Natural killer cell (primary cell): Measurements from ENCODE around the gene KSR2. TPM values are rescaled to one million over a fixed set of nuclear protein-coding genes. Genes with fewer than 3 reads are reported as not detected.

ENCODE experiments used
- ATAC-seq, 3 donors: fragments of 150-1000 bp in 2 of 3; fragments of 200-7000 bp in 1 of 3; cut with Tn5 transposase; 1 replicate in 1 of 3; 2 replicates in 2 of 3; pipeline ENCODE4 v1.10.0; 2021; ENCODE audit warnings: mild to moderate bottlenecking in 2 of 3, moderate library complexity in 2 of 3
- DNase-seq, 2 donors: peaks; one replicate each; pipeline versions ENCODE4 v3.0.0 to v3.0.0-alpha.2; 2013 to 2021; ENCODE audit warnings: mixed read lengths in 1 of 2
- H3K27ac ChIP-seq: one replicate; pipeline ENCODE4 v1.5.1; 2013; ENCODE audit warnings: mild to moderate bottlenecking, low read length
- H3K27me3 ChIP-seq: one replicate; pipeline ENCODE4 v1.6.1; 2013; ENCODE audit warnings: low read length; ENCODE audit not compliant: control insufficient read depth, insufficient read depth
- H3K36me3 ChIP-seq: one replicate; pipeline ENCODE4 v1.6.1; 2013; ENCODE audit warnings: low read length; ENCODE audit not compliant: control insufficient read depth, insufficient read depth
- H3K4me1 ChIP-seq: one replicate; pipeline ENCODE4 v1.6.1; 2013; ENCODE audit warnings: low read length; ENCODE audit not compliant: control insufficient read depth, insufficient read depth
- H3K4me3 ChIP-seq: one replicate; pipeline ENCODE4 v1.5.1; 2013; ENCODE audit warnings: low read length
- H3K9me3 ChIP-seq: one replicate; pipeline ENCODE4 v1.6.1; 2013; ENCODE audit warnings: low read length; ENCODE audit not compliant: control insufficient read depth, insufficient read depth
- H3K27ac Mint-ChIP-seq, 2 donors: one replicate each; pipeline ENCODE4 v1.8.0; 2022; ENCODE audit warnings: mild to moderate bottlenecking in 2 of 2, mixed read lengths in 2 of 2, moderate library complexity in 1 of 2
- H3K27me3 Mint-ChIP-seq, 2 donors: one replicate each; pipeline ENCODE4 v1.8.0; 2022; ENCODE audit warnings: low read depth in 2 of 2, mixed read lengths in 2 of 2
- H3K36me3 Mint-ChIP-seq: one replicate; pipeline ENCODE4 v1.8.0; 2022; ENCODE audit warnings: mixed read lengths
- H3K4me1 Mint-ChIP-seq, 2 donors: one replicate each; pipeline ENCODE4 v1.8.0; 2022; ENCODE audit warnings: mixed read lengths in 2 of 2
- H3K4me3 Mint-ChIP-seq: one replicate; pipeline ENCODE4 v1.8.0; 2022; ENCODE audit warnings: mild to moderate bottlenecking, moderate library complexity, mixed read lengths
- H3K9me3 Mint-ChIP-seq, 2 donors: one replicate each; pipeline ENCODE4 v1.8.0; 2022; ENCODE audit warnings: mixed read lengths in 2 of 2
- WGBS: methylation state at CpG from one replicate; pipeline ENCODE4 v1.1.7; 2013; ENCODE audit warnings: missing lambda C conversion rate; ENCODE audit not compliant: insufficient coverage; 5-methylcytosine and 5-hydroxymethylcytosine counted together
- intact Hi-C: fragments of 100-400 bp; cut with micrococcal nuclease; formaldehyde crosslinking; loops from one replicate; pipeline ENCODE4 v1.14.2; 2022
- total RNA-seq, 4 donors: library from RNA; stranded (reverse); fragments of 120-200 nt in 1 of 4; gene quantifications; one replicate each; pipeline versions ENCODE4 v1.2.3 to v1.2.4, GENCODE V29; 2013 to 2022
- TF ChIP-seq, protein P1 (sequence below): fragments of 200-600 bp; IDR thresholded peaks from one replicate; pipeline ENCODE4 v1.8.0; 2022; ENCODE audit warnings: antibody characterized with exemption

KSR2 gene
- total RNA-seq, 3 donors from 2014 or later (not counting 1 experiment from before 2014, with no cell fraction given): not detected

- Histone ChIP-seq H3K4me1 (no peaks in the 10 kb centered on the region), H3K9me3 (no peaks in the 10 kb centered on the region), H3K36me3 (no peaks in the 10 kb centered on the region), H3K27me3 (no peaks in the 10 kb centered on the region), H3K4me3 (no peak overlapping the region), H3K27ac (no peak overlapping the region)
- Mint-ChIP-seq H3K36me3 (no peaks in the 10 kb centered on the region), H3K4me1 (no peaks in the 10 kb centered on the region), H3K27me3 (peaks cover 0 to 6% of the 10 kb centered on the region in 2 donors), H3K4me3 (no peak overlapping the region), H3K27ac (no peak overlapping the region), H3K9me3 (no peaks in the 10 kb centered on the region)
- intact Hi-C loops: no loop called here
- ATAC-seq: no peak
- no peak for DNase-seq
- TF ChIP-seq, protein P1, sequence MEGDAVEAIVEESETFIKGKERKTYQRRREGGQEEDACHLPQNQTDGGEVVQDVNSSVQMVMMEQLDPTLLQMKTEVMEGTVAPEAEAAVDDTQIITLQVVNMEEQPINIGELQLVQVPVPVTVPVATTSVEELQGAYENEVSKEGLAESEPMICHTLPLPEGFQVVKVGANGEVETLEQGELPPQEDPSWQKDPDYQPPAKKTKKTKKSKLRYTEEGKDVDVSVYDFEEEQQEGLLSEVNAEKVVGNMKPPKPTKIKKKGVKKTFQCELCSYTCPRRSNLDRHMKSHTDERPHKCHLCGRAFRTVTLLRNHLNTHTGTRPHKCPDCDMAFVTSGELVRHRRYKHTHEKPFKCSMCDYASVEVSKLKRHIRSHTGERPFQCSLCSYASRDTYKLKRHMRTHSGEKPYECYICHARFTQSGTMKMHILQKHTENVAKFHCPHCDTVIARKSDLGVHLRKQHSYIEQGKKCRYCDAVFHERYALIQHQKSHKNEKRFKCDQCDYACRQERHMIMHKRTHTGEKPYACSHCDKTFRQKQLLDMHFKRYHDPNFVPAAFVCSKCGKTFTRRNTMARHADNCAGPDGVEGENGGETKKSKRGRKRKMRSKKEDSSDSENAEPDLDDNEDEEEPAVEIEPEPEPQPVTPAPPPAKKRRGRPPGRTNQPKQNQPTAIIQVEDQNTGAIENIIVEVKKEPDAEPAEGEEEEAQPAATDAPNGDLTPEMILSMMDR: no peak
- 64% methylated on average over 8 of the region's 8 CpGs for WGBS
Measured at GRCh38 chr12:117499759-117500485, 468.9 kb downstream of the KSR2 start.

- WGBS: 83% methylated on average over 2 of the region's 3 CpGs
- H3K27ac ChIP-seq: no peak overlapping the region
- H3K36me3 ChIP-seq: no peaks in the 10 kb centered on the region
- no peaks in the 10 kb centered on the region for H3K27me3 ChIP-seq
- DNase-seq (no peak), ATAC-seq (no peak)
- no peak overlapping the region for H3K4me3 ChIP-seq
- TF ChIP-seq, protein P1: no peak
- H3K4me3 Mint-ChIP-seq: no peak overlapping the region
- H3K27ac Mint-ChIP-seq: no peak overlapping the region
- no peaks in the 10 kb centered on the region for H3K36me3 Mint-ChIP-seq
- peaks cover 0 to 6% of the 10 kb centered on the region in 2 donors for H3K27me3 Mint-ChIP-seq
- H3K4me1 Mint-ChIP-seq: no peaks in the 10 kb centered on the region
- H3K9me3 ChIP-seq: no peaks in the 10 kb centered on the region
- H3K4me1 ChIP-seq: no peaks in the 10 kb centered on the region
- intact Hi-C loops: no loop called here
- H3K9me3 Mint-ChIP-seq: no peaks in the 10 kb centered on the region
Measured at GRCh38 chr12:117498880-117499279, 469.9 kb downstream of the KSR2 start.

- Histone ChIP-seq H3K36me3 (no peaks in the 10 kb centered on the region), H3K4me1 (no peaks in the 10 kb centered on the region), H3K9me3 (no peaks in the 10 kb centered on the region), H3K4me3 (no peak overlapping the region), H3K27ac (no peak overlapping the region), H3K27me3 (no peaks in the 10 kb centered on the region)
- no peaks in the 10 kb centered on the region for H3K36me3 Mint-ChIP-seq
- DNase-seq (no peak), ATAC-seq (no peak)
- 71% methylated on average over 2 of the region's 2 CpGs for WGBS
- no peaks in the 10 kb centered on the region for H3K9me3 Mint-ChIP-seq
- intact Hi-C loops: no loop called here
- H3K4me3 Mint-ChIP-seq: no peak overlapping the region
- TF ChIP-seq, protein P1: no peak
- no peak overlapping the region for H3K27ac Mint-ChIP-seq
- H3K4me1 Mint-ChIP-seq: no peaks in the 10 kb centered on the region
- peaks cover 0 to 6% of the 10 kb centered on the region in 2 donors for H3K27me3 Mint-ChIP-seq
Measured at GRCh38 chr12:117498256-117498655, 470.5 kb downstream of the KSR2 start.

- no peaks in the 10 kb centered on the region for H3K4me1 ChIP-seq
- Mint-ChIP-seq H3K36me3 (no peaks in the 10 kb centered on the region), H3K4me1 (no peaks in the 10 kb centered on the region), H3K27ac (no peak overlapping the region), H3K9me3 (no peaks in the 10 kb centered on the region), H3K4me3 (no peak overlapping the region), H3K27me3 (peaks cover 0 to 6% of the 10 kb centered on the region in 2 donors)
- no peak overlapping the region for H3K27ac ChIP-seq
- intact Hi-C loops: no loop called here
- no peak for DNase-seq
- TF ChIP-seq, protein P1: no peak
- no peaks in the 10 kb centered on the region for H3K36me3 ChIP-seq
- H3K27me3 ChIP-seq: no peaks in the 10 kb centered on the region
- ATAC-seq: no peak
- no peaks in the 10 kb centered on the region for H3K9me3 ChIP-seq
- 82% methylated on average over 7 of the region's 7 CpGs for WGBS
- H3K4me3 ChIP-seq: no peak overlapping the region
Measured at GRCh38 chr12:117497407-117497806, 471.4 kb downstream of the KSR2 start.
